GM23248 (cell line): Measurements from ENCODE around the gene AGAP1.

Source experiments
- EZH2 ChIP-seq: fragments of 200-600 bp; sonication (generic); IDR thresholded peaks from 2 replicates; pipeline ENCODE4 v1.6.1; 2018; ENCODE audit warnings: antibody characterized with exemption, mild to moderate bottlenecking; ENCODE audit not compliant: insufficient read depth, poor library complexity, severe bottlenecking
- EZH2phosphoT487 ChIP-seq: fragments of 200-600 bp; sonication (generic); IDR thresholded peaks from 2 replicates; pipeline ENCODE4 v1.6.1; 2018; ENCODE audit warnings: antibody characterized with exemption, moderate library complexity, mild to moderate bottlenecking, low read depth; ENCODE audit not compliant: insufficient read depth

DNA sequence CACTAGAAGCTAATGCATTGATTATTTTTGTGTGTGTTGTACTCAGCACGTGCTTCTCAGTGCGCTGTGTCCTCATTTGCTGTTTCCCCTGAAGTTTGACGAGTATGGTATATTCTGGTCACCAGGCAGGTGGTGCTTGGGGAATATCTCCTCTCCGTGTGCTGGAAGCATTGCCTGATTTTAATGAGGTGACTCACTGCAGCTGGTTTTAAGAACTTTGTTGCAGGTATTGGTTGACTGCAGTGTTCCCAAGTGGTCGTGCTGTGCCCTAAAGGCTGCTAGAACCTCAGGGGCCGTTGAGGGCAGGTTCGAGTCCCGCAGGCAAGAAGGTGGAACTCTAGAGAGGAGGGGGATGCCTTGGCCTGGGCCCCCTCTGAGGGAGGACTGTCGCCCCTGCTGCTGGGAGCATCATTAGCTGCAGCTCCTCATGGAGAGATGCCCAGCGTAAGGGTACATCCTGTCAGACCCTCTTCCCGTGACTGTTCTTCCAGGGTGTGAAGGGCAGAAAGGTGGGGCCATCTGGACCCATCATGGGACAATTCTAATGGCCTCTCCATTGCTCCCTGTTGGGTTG lies 82.6 kb downstream of the AGAP1 start:
- TF ChIP-seq EZH2phosphoT487 = no peak
- no peak for TF ChIP-seq EZH2
